Fibroblast of skin of abdomen (primary cell): ENCODE measurements around the gene CUX1.
A peak's percentile ranks its signal among the peaks of the same experiment; 100 is the strongest.
"Not testable (repeated sequence)": the region's sequence is repeated elsewhere in the genome, so short reads cannot be mapped to it uniquely, and the experiment has no call there.

Experiments used
- DNase-seq: peaks from one replicate; pipeline ENCODE4 v3.0.0-alpha.2; 2013

Gene CUX1

DNA sequence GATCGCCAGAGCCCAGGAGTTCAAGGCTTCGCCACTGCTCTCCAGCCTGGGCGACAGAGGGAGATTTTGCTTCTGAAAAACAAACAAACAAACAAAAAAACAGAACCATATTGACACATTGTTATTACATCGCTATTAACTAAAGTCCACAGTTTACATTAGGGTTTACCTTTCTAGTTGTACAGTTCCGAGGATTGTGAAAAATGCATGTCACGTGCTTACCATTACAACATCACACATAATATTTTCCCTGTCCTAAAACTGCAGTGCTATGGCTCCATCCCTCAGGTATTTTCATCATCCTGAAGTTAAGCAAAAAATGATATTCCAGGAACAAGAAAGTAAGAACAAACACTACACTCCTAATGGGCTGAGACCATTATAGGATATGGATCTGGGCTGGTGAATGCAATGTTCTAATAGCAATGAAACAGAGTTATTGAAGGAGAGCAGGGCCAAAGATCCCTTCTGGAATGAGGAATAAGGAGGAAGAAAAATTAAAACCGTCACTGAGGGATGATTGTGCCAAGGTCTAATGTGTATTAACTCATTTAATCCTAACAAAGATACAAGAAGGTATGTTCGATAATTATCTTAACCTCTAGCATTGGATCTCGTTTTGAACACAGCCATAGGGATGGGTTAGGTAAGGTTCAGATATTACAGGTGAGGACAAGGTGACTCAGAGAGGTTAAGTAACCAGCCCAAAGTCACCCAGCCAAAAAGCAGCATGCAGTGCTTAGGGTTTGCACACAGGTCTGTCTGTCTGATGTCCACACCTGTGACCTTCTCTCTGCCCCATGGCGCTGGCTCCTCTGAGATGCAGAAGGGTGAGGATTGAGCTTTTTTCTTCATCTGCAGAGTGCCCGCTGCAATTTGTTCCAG is 14.0 kb upstream of the CUX1 start:
- no peak for DNase-seq

DNA sequence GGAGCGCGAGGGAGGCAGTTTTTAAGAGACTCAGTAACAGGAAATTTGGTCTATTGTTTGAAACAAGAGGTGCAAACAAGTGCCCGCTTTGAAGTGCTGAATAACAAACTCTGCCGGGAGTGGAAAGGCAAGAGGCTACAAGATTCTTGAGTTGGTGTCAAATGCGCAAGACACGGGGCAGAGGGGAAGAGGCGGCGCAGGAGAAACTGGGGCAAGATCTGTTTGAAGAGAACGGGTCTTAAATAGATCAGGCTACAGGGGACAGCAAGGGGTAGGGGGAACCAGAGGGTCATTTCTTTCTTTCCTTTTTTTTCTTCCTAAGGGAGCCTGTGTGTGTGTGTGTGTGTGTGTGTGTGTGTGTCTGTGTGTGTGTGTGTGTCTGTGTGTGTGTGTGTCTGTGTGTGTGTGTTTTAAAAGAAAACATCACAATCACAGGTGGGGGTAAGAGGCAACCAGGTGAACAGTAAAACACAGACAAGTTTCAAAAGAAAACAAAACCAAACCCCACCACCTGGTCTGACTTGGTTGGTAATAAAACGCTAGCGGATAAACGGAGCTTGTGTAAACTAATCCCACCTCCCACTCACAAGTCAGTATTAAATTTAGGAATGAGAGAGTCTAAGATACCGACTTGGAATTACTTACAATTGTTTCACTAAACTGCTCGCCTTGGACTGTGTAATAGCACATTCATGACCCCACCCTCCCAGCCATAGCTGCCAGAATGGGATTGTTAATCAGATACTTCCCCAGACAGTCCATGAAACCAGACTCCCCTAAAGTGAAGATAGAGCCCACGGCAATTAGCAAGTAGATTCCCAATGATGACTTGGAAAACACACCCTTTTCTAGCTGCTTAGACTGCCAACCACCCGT is 13.1 kb upstream of the CUX1 start:
- no peak for DNase-seq

DNA sequence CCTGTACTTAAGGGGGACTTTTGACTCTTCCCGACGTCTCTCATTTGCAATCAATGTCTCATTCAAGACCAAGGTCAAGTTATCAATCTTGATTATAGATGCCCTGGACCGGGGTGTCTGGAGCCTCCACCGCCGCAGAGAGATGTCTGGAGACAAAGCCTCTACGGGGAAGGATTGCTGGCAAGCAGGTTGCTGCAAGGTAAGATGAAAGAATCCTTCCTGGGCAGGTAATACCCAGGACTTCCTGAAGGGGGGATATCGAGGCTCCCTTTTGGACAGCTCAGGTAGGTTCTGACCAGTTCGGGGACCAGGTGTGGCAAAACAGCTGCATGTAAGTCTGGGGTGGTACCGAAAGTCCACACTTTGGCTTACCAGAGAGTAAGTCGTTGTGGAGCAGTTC is 12.5 kb upstream of the CUX1 start:
- DNase-seq = no peak

DNA sequence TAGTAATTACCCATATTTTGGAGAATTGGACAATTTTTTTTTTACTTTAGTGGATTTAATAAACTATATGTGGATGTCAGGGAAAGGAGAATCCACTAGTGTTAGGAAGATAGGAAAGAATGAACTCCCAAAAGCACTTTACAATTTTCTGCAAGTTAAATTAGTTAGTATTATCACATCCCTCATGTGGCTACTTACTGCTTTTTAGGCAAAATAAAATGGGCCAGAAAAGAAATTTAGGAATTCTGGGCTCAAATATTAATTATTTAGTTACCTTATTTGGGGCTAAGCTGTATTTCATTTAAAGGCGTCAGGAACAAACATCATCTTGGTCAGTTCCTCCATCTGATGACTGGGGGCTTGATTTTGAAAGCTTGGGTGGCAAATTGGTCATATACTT is 4.8 kb upstream of the CUX1 start:
- DNase-seq = no peak

DNA sequence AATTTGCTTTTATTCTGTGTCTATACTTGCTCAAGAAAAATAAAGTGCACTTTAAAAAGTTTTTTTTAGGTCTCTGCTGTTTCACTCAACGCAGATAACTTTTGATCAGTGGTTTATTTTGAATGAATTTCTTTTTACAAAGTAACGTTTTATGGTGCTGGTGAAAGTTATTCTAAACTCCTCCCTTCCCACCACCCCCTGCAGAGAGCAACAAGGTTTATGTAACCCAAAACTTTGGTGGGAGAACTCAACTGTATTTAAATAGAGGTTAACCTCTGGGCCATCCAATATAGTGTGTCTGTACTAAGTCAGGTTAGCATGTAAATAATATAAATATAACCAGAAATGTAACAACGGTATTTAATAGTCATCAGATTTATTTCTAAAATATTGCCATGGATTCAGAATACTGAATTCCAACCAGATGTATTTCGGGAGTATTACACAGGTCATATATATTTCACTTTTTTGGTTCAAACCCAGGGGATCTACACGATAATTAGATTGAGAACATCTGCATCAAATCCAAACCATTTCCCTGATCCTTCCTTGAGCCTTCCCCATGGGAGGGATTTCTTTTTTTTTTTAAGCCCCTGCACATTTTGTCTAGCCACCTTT is 3.9 kb upstream of the CUX1 start:
- DNase-seq = no peak

DNA sequence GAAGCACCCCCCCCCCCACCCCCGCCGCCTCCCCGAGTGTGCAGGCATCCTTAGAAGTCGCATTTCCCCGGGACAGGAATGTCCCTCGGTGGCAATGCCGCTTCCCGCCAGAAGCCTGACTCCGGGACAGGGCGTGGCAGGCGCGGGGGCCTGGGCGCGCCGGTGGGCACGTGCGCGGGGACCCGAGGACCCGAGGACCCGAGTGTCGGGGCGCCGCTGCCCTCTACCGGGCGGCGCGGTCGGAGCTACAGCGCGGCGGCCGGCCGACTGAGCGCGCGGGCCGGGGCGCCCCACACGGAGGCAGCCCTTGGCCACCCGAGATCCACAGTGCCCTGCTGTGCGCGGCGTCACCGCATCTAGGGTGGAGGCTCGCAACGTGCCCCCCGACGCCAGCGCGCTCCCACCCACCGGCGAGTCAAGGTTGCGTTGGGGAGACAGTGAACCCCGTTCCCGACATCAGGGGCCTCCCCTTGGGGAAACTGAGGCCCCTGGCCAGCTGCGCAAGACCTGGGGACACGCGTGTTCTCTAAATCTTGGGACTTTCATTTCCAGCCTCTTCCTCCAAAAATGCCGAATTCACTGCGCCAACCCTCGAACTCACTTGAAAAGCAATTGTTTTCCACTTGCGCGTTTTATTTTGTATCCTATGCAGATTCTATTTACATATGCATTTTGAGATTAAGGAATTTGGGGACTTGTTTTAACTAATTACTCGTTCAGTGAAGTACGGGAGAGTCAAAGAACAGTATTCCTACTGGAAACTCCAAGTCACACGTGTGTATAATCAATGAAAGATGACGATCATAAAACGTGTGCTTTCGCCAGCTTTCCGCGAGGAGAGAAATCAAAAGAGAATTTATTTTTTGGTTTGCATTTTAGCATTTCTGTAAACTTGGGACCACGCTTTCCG is 3.1 kb upstream of the CUX1 start:
- peak; percentile 30 for DNase-seq

DNA sequence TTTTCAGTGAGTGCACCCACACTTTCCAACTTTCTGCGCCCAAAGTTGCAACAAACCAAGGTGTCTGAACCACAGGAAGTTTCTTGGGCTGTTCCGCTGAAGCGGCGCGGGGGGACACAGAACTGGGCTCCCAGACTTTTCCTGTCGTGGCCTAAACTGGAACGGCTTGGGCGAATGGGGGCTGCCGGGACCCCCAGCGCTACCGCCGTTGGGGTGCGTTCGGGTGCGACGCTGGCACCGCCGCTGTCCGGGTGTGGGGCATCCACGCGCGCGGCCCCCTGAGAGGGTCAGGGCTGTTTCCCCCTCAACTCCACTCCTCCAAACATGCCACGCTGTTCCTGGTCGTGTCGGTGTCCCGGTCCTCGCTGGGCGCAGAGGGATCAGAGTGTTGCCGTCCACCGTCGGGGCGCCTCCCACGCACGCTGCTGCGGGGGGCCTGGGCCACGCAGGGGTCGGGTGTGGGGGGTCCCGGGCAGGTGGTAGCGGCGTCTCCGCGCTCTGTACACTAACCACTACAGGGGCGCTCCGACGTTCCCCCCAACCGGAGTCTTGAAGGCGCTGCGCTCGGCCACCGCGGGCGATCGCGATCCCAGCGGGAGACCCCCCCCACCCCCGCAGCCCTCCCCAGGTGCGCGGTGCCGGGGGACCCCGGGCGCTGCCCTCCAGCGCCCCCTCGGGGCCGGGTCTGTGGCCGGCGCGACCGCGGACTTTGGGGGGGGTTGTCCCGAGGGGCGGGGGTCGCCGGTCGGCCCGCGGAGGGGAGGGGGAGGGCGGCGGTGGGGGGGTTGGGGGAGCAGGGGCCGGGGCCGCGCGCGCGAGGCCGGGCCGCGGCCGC is 2.2 kb upstream of the CUX1 start:
- DNase-seq = no peak

DNA sequence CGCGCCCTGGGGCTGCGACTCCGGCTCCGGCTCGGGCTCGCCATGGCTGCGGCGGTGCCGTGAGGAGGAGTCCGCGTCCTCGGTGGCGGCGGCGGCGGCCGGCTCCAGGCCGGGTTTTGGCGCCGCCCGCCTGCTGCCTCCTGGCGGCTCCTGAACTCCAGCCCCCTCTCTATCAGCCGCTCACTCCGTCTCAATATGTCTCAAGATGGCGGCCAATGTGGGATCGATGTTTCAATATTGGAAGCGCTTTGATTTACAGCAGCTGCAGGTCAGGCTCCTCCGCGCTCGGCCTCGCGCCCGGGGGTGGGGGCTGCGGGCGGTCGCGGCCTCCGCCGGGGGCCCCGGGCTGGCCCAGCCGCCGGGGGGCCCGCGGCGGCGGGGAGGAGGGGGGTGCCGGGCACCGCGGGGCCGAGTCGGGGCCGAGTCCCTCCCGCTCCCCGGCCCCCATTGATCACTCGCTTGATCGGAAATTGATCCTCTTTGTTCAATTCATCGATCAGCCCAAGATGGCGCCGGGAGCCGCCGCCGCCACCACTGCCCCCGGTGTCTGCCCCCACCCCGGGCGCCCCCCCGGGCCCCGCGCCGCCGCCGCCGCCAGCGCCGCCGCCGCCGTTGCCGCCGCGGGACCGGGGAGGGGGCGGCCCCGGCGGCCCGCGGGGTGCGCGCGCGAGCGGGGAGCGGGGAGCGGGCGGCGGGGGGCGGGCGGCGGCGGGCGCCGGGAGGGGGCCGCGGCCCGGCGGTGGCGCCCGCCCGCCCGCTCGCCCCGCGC is 1.4 kb upstream of the CUX1 start:
- DNase-seq = peak; percentile 84

DNA sequence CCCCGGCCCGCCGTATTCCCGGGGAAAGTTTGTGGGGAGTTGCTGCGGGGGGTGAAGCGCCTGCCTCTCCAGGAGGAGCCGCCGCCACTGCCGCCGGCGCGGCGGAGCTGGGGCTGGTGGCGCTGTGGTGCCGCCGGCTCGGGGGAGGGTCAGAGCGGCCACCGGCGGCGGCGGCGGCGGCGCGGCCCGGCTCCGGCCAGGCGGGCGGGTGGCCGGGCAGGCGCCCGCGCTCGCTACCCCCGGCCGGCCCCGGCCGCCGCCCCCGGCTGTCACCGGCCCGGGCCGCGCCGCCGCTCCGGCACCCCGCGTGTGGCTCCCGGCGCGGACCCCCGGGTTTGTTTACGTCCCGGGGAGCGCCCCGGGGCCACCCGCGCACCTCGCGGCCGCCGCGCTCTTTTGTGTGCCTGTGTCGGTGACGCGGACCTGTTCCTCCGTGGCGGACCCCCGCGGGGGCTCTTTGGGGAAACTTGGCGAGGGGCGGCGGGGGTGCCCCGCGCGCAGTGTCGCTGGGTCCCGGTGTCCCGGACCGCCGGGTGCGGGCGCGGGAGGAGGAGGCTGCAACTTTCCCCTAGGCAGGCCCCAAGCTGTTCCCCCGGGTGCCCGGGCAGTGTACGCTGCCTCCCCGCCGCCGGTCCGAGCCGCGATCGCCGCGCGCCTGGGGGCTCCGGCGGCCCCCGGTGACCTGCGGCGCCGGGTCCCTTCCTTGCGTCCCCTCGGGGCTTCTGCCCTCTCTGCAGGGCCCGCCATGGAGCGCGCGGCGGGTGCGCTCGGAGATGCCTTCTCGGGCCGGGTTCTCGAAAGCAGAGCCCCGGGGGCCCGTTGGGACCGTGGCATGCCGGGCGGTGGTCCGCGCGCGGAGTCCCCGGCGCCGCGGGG is 593 bp upstream of the CUX1 start:
- peak; percentile 31 for DNase-seq

DNA sequence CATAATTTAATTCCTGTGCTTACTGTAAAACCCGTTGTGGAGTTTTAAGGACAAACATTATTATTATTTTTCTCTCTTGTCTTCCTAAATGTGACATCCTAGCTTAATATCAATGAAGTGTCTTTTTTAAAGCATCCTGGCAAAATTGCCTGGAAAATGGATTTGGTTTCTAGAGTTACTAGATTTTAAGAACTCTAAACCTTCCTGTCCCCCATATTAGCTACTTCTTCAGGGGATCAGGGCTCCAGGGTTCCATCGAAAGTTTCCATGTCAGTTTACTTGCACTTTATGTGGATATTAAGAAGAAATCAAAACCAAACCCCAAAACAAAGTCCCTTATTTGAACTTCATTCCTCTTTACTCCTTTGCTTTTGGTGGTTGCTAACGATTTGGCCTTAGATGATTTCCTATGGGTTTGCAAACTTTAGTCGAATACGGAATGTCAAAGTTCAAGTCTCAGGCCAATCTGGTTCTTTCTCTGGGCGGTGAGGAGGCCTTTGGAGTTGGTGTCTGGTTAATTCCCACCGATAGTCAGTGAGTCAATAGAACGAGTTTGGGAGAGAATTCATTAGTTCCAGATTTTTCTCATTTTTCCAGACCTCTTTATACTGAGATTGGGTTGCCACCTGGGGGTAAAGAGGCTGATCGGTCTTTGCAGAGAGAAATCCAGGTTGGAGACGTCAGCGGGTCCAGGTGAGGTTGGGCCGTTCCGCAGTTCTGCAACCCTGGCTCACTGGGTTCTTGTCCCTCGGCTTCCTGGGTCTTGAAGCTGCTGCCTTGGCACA is 1.1 kb downstream of the CUX1 start:
- DNase-seq = no peak

DNA sequence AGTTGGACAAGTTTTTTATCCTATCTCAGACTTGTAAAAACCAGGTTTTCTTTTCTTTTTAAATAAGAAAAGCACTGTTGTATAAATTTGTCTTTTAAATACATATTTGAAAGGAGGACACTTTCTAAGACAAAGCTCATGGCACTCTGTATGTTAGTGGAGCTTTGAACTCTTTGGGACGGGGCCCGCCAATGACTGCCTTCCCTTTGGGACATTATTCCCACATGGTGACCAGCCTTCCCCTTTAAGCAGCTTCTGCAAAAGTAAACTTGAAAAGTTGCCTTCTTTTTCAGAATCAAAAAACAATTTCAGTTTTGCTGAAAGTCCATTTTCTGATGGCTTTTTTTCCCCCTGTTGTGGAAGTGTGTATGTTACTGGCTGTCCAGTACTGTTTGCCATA is 1.8 kb downstream of the CUX1 start:
- no peak for DNase-seq

DNA sequence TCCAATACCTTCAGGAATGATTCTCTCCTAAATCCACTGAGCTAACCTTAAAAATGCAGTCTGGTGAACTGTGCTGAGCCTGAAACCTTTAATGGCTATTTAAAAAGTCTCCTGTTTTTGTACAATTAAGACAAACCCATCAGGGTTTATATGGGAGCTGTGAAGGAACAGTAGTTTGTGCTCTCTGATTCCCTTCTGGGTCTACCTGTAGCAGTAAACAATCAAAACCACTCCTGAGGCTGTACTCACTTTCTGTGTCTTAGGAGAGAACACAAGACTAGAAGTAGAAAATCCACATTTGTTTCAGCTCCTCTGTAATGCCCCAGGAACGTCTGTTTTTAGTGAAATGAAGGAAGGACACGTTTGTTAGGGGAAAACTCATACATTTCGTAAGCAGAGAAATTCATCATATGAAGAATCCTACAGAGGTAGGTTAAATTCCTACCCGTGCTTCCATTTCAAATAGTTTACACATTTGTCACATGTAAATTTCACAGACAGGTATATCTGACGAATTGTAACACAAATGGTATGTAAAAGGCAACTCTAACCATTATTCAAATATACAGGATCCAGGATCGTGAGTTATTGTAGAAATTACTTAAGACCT is 2.6 kb downstream of the CUX1 start:
- DNase-seq = no peak

DNA sequence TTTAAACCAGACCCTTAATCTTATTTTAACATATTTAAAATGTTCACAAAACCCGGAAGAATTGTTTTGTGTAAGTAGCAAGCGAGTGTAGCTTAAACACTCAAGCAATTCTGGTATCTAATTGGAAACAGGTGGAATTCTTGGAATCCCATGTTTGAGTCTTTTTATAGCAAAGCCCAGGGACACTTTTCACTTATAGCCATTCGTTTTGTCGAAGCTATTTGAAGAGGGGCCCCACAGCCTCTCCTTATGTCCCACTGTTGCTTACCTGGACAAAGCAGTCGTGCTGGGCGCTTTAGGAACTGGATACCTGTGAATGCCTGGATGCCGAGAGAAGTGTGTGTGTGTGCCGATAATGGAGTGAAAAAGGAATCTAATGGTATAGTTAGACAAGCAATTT is 3.3 kb downstream of the CUX1 start:
- DNase-seq = peak; percentile 64

DNA sequence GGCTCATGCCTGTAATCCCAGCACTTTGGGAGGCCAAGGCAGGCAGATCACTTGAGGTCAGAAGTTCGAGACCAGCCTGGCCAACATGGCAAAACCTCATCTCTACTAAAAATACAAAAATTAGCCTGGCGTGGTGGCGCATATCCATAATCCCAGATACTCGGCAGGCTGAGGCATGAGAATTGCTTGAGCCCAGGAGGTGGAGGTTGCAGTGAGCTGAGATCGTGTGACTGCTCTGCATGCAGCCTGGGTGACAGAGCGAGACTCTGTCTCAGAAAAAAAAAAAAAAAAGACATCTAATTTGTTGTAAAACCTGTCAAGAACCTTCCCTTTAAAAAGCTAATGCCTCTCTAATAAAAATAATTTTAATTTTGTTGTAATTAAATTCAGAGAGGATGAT is 5.2 kb downstream of the CUX1 start:
- DNase-seq = not testable (repeated sequence)

DNA sequence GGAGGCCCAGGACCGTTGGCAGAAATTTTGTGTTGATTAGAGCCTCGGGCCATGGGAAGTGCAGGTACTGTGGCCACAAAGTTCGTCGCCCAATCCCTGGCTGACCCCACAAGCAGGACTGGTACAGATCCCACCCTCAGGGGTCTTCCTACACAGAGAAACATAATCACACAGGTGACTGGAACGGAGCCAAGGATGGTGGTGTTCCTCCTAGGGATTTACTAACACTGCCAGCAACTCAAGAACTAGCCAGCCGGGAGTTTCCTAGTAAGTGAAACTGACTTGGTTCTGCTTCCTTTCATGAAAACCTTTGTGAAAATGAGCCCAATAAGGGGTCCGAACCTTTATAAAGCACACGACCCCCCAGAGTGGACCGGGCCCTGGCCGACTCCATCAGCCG is 5.7 kb downstream of the CUX1 start:
- no peak for DNase-seq

DNA sequence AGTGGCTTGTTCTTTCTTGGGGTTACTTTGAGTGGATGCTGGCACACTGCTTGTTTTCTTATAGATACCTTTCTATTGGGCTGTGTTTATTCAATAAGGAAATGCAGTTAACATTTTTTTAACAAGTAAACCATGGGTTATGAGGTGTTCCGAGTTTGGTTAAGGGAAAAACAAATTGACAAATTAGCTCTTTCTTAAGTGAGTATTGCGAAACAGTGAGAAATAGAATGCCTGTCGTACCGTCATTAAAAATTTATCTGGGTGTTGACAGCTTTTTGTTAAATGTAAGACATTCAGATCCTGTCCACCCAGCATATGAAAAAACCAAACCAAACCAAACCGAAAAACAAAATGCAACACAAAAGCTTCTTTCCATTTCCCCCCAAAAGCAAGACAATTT is 6.2 kb downstream of the CUX1 start:
- DNase-seq = no peak

DNA sequence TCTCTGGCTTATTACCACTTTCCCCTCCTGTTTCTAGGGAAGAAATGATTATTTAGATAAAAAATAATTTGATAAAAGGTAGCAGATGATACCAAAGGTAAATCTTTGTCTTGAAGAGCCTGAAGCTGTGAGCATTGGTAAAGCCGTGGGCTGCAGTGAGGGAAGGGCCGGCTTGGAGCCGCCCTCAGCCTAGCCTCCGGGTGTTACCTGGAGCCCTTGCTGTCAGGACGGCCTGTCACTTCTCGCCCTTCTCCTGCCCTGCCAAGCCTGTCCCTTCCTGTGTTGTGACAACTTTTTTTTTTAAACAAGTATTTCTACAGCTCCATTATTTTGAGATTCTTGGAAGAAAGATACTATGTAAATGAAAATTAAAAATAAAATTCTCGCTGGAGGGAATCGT is 7.0 kb downstream of the CUX1 start:
- no peak for DNase-seq
